K562 (cell line): Measurements from ENCODE around the gene ATP6V0A4. TPM values are rescaled to one million over a fixed set of nuclear protein-coding genes. Genes with fewer than 3 reads are reported as not detected.

Experiments used
- ATAC-seq: fragments of 200-7000 bp; cut with Tn5 transposase; 3 replicates; pipeline ENCODE4 v1.9.1; 2020; ENCODE audit warnings: moderate library complexity
- BruUV-seq: library from RNA; stranded (reverse); fragments of 400-500 nt; replicated peaks from 2 replicates; lab custom pipeline; 2021; lab: Mats Ljungman, UMichigan
- CTCF ChIA-PET: fragments of 300-600 bp; formaldehyde crosslinking; extraction: SDS; loops from one replicate; lab custom pipeline; 2021; ENCODE audit warnings: low intra/inter-chr PET ratio; lab: Yijun Ruan, JAX
- POLR2A ChIA-PET: fragments of 300-600, 350-650 bp; sonication (Branson Sonifier 250); formaldehyde crosslinking; extraction: SDS; loops from one replicate; lab custom pipeline; 2021; ENCODE audit warnings: antibody characterized with exemption, inconsistent platforms; lab: Yijun Ruan, JAX
- DNase-seq, 4 experiments: peaks; one replicate each; pipeline versions ENCODE4 v3.0.0 to v3.0.0-alpha.2; 2011 to 2018; ENCODE audit warnings: low spot score in 3 of 4, mixed read lengths in 3 of 4; ENCODE audit errors: extremely low read depth in 1 of 4
- FAIRE-seq: peaks from 2 replicates; lab custom pipeline; 2011; peaks lifted over from hg19 to GRCh38; lab: Jason Lieb, UNC
- H2AFZ ChIP-seq: 2 replicates; pipeline ENCODE4 v1.6.0; 2011; ENCODE audit warnings: low read depth, low read length, control low read depth, inconsistent platforms
- H3K27ac ChIP-seq: fragments of 200-600 bp; 3 replicates; pipeline ENCODE4 v1.8.0; 2011; ENCODE audit warnings: low read depth, mild to moderate bottlenecking, control low read depth, inconsistent platforms, low read length, moderate library complexity, mixed read lengths; ENCODE audit errors: extremely low read depth
- H3K27me3 ChIP-seq, 2 experiments: fragments of 300-600 bp in 1 of 2; 2 replicates in 1 of 2; 3 replicates in 1 of 2; pipeline versions ENCODE4 v1.6.0 to v1.8.0; 2011; ENCODE audit warnings: inconsistent platforms in 2 of 2, low read length in 2 of 2, mild to moderate bottlenecking in 1 of 2, mixed read lengths in 1 of 2, moderate library complexity in 1 of 2; ENCODE audit not compliant: control insufficient read depth in 2 of 2, insufficient read depth in 2 of 2
- H3K36me3 ChIP-seq: fragments of 300-600 bp; 3 replicates; pipeline ENCODE4 v1.8.0; 2011; ENCODE audit warnings: mild to moderate bottlenecking, low read length, inconsistent platforms; ENCODE audit not compliant: control insufficient read depth, insufficient read depth
- H3K4me1 ChIP-seq, 2 experiments: fragments of 200-600 bp in 1 of 2; replicated peaks in 1 of 2; 2 replicates in 1 of 2; 3 replicates in 1 of 2; pipeline versions ENCODE4 v1.5.1 to v1.8.0; 2011; ENCODE audit warnings: inconsistent platforms in 2 of 2, low read length in 2 of 2, mild to moderate bottlenecking in 1 of 2, mixed read lengths in 1 of 2, moderate library complexity in 1 of 2; ENCODE audit not compliant: control insufficient read depth in 2 of 2, insufficient read depth in 2 of 2
- H3K4me2 ChIP-seq: 2 replicates; pipeline ENCODE4 v1.6.1; 2011; ENCODE audit warnings: low read length, control low read depth, inconsistent platforms, mixed read lengths; ENCODE audit not compliant: insufficient read depth
- H3K4me3 ChIP-seq: fragments of 200-600 bp; sonication (generic), shearing (Covaris generic); 2 replicates; pipeline ENCODE4 v1.5.1; 2016; ENCODE audit warnings: control low read depth, inconsistent platforms
- H3K79me2 ChIP-seq: fragments of 200-600 bp; 3 replicates; pipeline ENCODE4 v1.8.0; 2011; ENCODE audit warnings: low read length, inconsistent platforms; ENCODE audit not compliant: control insufficient read depth, insufficient read depth
- H3K9ac ChIP-seq, 2 experiments: 2 replicates each; pipeline versions ENCODE4 v1.6.0 to v1.6.1; 2011; ENCODE audit warnings: low read depth in 2 of 2, low read length in 2 of 2, control low read depth in 1 of 2, inconsistent platforms in 1 of 2, mild to moderate bottlenecking in 1 of 2, mixed read lengths in 1 of 2; ENCODE audit not compliant: insufficient read depth in 1 of 2
- H3K9me1 ChIP-seq: one replicate; pipeline ENCODE4 v1.6.0; 2011; ENCODE audit warnings: inconsistent platforms, mild to moderate bottlenecking, low read length, moderate library complexity; ENCODE audit not compliant: control insufficient read depth, insufficient read depth
- H3K9me3 ChIP-seq: replicated peaks from 2 replicates; pipeline ENCODE4 v1.5.1; 2011; ENCODE audit warnings: low read depth, low read length, inconsistent platforms; ENCODE audit not compliant: control insufficient read depth, insufficient read depth
- H4K20me1 ChIP-seq: replicated peaks from 2 replicates; pipeline ENCODE4 v1.6.1; 2011; ENCODE audit warnings: low read length, inconsistent platforms, mixed read lengths; ENCODE audit not compliant: control insufficient read depth, insufficient read depth
- ATF1 ChIP-seq, 2 experiments: fragments of 450-650 bp in 1 of 2; IDR thresholded peaks; 2 replicates each; pipeline ENCODE4 v1.6.1; 2016; ENCODE audit warnings: missing compliant biosample characterization in 1 of 2, missing genetic modification characterization in 1 of 2
- MEF2A ChIP-seq: IDR thresholded peaks from 2 replicates; pipeline ENCODE4 v1.6.1; 2011; ENCODE audit warnings: low read depth, mild to moderate bottlenecking, low read length, moderate library complexity; ENCODE audit not compliant: control insufficient read depth
- NKRF ChIP-seq: fragments of 450-650 bp; IDR thresholded peaks from 2 replicates; pipeline ENCODE4 v1.6.1; 2016; ENCODE audit warnings: borderline replicate concordance
- WGBS: fragments of 100-300 bp; shearing (Covaris generic); methylation state at CpG from one replicate; pipeline ENCODE4 v1.1.6; 2016; ENCODE audit warnings: low coverage, mixed read lengths; ENCODE audit not compliant: insufficient coverage; ENCODE audit errors: missing lambda C conversion rate; 5-methylcytosine and 5-hydroxymethylcytosine counted together
- in situ Hi-C: fragments of 300-500 bp; cut with MboI; formaldehyde crosslinking; loops from 4 replicates; pipeline ENCODE4 v1.15.0; 2018; ENCODE audit warnings: inconsistent platforms, mixed read lengths
- intact Hi-C: fragments of 100-400 bp; cut with micrococcal nuclease; formaldehyde crosslinking; loops from 2 replicates; pipeline ENCODE4 v1.14.2; 2022
- polyA plus RNA-seq, 8 experiments: library from polyadenylated mRNA; depleted of rRNA in 4 of 8; stranded (reverse) in 5 of 8; unstranded in 3 of 8; fragments of >200 nt; fragmentation: Nextera tagmentation in 2 of 8; fragmentation: Illumina TruSeq in 1 of 8; extraction: Ambion mirVana in 2 of 8; extraction: Trizol in 1 of 8; gene quantifications; 2 replicates each; pipeline versions ENCODE4 v1.2.1 to v1.2.3, GENCODE V29; 2011 to 2014; ENCODE audit warnings: inconsistent platforms in 1 of 8, missing spikeins in 1 of 8
- total RNA-seq, 7 experiments: library from RNA; depleted of rRNA in 6 of 7; stranded (reverse); fragments of >200 nt in 6 of 7; fragmentation: Illumina TruSeq in 2 of 7; extraction: Trizol in 2 of 7; gene quantifications; 2 replicates each; pipeline versions ENCODE4 v1.2.1 to v1.2.3, GENCODE V29; 2011 to 2021; ENCODE audit warnings: low replicate concordance in 1 of 7
- TF ChIP-seq, protein P1 (sequence below): fragments of 250-450 bp; sonication (Bioruptor Pico); IDR thresholded peaks from 2 replicates; pipeline ENCODE4 v1.8.0; 2022; ENCODE audit warnings: inconsistent platforms, mild to moderate bottlenecking, moderate library complexity, borderline replicate concordance

ATP6V0A4 gene
- total and polyA plus RNA-seq, 9 of the 15 experiments (the other 6 are each of a cell fraction or from before 2014, with no cell fraction given) = 0.03 TPM; not detected in 8

DNA sequence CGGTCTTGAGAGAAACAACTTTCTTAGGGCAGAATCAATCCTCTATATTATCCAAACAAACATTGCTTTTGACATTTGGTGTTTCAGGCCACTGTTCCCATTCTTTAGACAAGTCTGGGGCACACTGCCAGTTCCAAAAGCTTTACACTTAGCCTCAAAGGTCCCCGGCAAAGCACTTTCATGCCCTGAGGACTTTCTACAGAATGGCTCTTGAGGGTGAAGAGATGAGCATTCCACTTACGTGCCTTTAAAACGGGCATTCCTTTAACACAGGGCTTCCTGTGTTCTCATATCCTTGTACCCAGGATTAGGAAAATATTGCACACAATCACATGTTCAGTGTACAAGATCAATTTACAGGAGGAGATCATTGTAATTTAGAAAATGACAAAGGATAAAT, 13.3 kb downstream of the ATP6V0A4 start:
- ChIA-PET CTCF (no interaction called here), POLR2A (interaction anchor here (0.8 kb wide), 1 partner anchor 34 kb away, joined by 4 read pairs; no protein-coding TSS in a partner anchor)
- TF ChIP-seq ATF1 (CRISPR knock-in tag; IDR thresholded peaks at IDR 0.05) (no peak), ATF1 (tag; IDR thresholded peaks at IDR 0.05) (no peak), NKRF (no peak), MEF2A (no peak)
- TF ChIP-seq, protein P1, sequence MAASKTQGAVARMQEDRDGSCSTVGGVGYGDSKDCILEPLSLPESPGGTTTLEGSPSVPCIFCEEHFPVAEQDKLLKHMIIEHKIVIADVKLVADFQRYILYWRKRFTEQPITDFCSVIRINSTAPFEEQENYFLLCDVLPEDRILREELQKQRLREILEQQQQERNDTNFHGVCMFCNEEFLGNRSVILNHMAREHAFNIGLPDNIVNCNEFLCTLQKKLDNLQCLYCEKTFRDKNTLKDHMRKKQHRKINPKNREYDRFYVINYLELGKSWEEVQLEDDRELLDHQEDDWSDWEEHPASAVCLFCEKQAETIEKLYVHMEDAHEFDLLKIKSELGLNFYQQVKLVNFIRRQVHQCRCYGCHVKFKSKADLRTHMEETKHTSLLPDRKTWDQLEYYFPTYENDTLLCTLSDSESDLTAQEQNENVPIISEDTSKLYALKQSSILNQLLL (CRISPR knock-in tag) = no peak
- Histone ChIP-seq H3K27me3 (peaks cover 2 to 10% of the 10 kb centered on the region in 2 experiments; a peak in 3 of 5 replicates), H3K9ac (no peak overlapping the region), H3K4me1 (no peaks in the 10 kb centered on the region), H3K36me3 (no peaks in the 10 kb centered on the region), H3K9me1 (no peaks in the 10 kb centered on the region), H3K9me3 (no peaks in the 10 kb centered on the region), H3K4me3 (no peak overlapping the region), H2AFZ (no peak overlapping the region), H3K79me2 (no peaks in the 10 kb centered on the region), H4K20me1 (no peaks in the 10 kb centered on the region), H3K27ac (no peak overlapping the region), H3K4me2 (no peak overlapping the region)
- FAIRE-seq = no peak
- no TSS peak for BruUV-seq
- intact Hi-C loops (no loop called here), in situ Hi-C loops (no loop called here)
- ATAC-seq = no peak
- DNase-seq = no peak
- WGBS = under 1% methylated on average over 4 of the region's 4 CpGs
